SK-N-SH treated with all-trans-retinoic acid at 6 μM for 48 hours (cell line): ENCODE measurements around the gene PADI2.

ENCODE experiments used
- ARNTL ChIP-seq: fragments of 450-650 bp; formaldehyde crosslinking; IDR thresholded peaks from 2 replicates; pipeline ENCODE4 v1.5.0; 2020; ENCODE audit warnings: low read depth, mild to moderate bottlenecking, moderate library complexity, borderline replicate concordance
- PPARA ChIP-seq: fragments of 250-450 bp; sonication (Bioruptor Pico); IDR thresholded peaks from 2 replicates; pipeline ENCODE4 v1.5.0; 2020; ENCODE audit warnings: mild to moderate bottlenecking, borderline replicate concordance
- RARB ChIP-seq: fragments of 250-450 bp; sonication (Bioruptor Pico); IDR thresholded peaks from 2 replicates; pipeline ENCODE4 v1.8.0; 2021; ENCODE audit warnings: mild to moderate bottlenecking, moderate library complexity
- ZFP3 ChIP-seq: fragments of 250-450 bp; sonication (Bioruptor Pico); IDR thresholded peaks from 2 replicates; pipeline ENCODE4 v1.5.0; 2020; ENCODE audit warnings: mild to moderate bottlenecking, moderate library complexity

DNA sequence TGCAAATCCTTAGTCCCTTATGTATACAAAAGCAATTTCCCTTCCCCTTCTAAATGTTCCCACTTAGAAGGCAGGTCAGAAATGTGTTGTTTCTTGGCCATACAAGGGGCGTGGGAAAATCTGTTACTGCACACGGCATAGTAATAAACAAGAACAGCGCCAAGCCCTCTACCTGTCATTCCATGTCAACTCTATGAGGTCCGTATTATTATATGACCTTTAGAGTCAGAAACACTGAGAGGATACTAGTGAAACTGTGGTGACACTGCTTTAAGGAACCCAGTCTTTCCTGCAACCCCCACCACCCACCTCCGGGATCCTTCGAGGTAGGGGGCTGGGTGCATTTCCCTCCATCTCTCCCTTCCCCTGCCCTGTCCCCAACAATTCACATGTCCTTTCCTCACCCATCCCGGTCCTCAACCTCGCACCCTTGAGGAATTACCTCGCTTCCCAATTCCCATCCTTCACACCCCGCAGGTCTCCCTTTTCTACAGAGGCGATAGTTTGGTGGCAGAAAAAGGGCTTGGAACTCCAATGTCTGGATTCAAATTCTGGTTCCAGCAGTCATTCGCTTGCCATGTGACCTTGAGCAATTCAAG, 66.1 kb downstream of the PADI2 start:
- TF ChIP-seq RARB (CRISPR knock-in tag): no peak
- no peak for TF ChIP-seq PPARA (CRISPR knock-in tag)
- no peak for TF ChIP-seq ARNTL (CRISPR knock-in tag)
- no peak for TF ChIP-seq ZFP3
